Subcutaneous abdominal adipose tissue (tissue), 5 donors: ENCODE data around the gene GIMAP5.
"Not testable (repeated sequence)": the region's sequence is repeated elsewhere in the genome, so short reads cannot be mapped to it uniquely, and the experiment has no call there.

Experiments used
- H3K27ac ChIP-seq: one replicate; pipeline ENCODE4 v1.7.0; 2013; ENCODE audit warnings: low read depth, mild to moderate bottlenecking, inconsistent platforms, low read length, moderate library complexity
- H3K27me3 ChIP-seq, 5 donors: one replicate each; pipeline ENCODE4 v1.7.0; 2013; ENCODE audit warnings: low read length in 5 of 5, inconsistent platforms in 1 of 5; ENCODE audit not compliant: control insufficient read depth in 5 of 5, insufficient read depth in 4 of 5
- H3K36me3 ChIP-seq, 5 donors: one replicate each; pipeline ENCODE4 v1.7.0; 2013; ENCODE audit warnings: low read length in 5 of 5; ENCODE audit not compliant: control insufficient read depth in 5 of 5, insufficient read depth in 5 of 5
- H3K4me1 ChIP-seq, 5 donors: one replicate each; pipeline ENCODE4 v1.7.0; 2013; ENCODE audit warnings: low read length in 5 of 5, mild to moderate bottlenecking in 3 of 5, moderate library complexity in 1 of 5; ENCODE audit not compliant: control insufficient read depth in 5 of 5, insufficient read depth in 5 of 5
- H3K4me3 ChIP-seq, 5 donors: one replicate each; pipeline ENCODE4 v1.7.0; 2013; ENCODE audit warnings: low read length in 5 of 5, low read depth in 1 of 5
- H3K9ac ChIP-seq, 5 donors: one replicate each; pipeline ENCODE4 v1.7.0; 2013; ENCODE audit warnings: low read length in 5 of 5, mild to moderate bottlenecking in 4 of 5, moderate library complexity in 3 of 5
- H3K9me3 ChIP-seq, 5 donors: one replicate each; pipeline ENCODE4 v1.7.0; 2013; ENCODE audit warnings: low read length in 5 of 5; ENCODE audit not compliant: control insufficient read depth in 5 of 5
- donor health status: healthy.
- donor health status: healthy.
- donor health status: healthy.
- donor health status: healthy.
- donor health status: healthy.

GIMAP5 gene

DNA sequence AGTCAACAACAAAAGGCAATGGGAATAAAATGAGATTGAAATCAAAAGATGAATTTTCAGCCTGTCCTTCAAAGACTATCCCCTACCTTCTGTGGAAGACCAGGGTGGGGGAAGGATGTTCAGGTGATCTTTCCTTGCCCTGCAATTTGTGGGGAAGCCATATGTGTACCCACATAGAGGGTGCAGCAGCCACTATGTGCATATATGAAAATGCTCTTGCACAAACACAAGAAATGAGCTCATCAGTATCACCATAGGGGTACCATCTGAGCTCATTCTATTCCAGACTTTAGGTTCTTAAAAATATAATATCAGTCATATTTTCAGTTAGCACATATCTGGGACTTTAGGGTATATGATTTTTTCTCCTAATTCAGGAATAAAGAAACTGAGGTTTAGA, 17.7 kb downstream of the GIMAP5 start:
- peaks cover 3 to 28% (median 8%) of the 10 kb centered on the region in 5 donors for H3K4me1 ChIP-seq
- H3K9me3 ChIP-seq: no peaks in the 10 kb centered on the region
- peaks cover 0 to 5% (median 0%) of the 10 kb centered on the region in 5 donors for H3K27me3 ChIP-seq
- H3K36me3 ChIP-seq: no peaks in the 10 kb centered on the region
- H3K27ac ChIP-seq: peak overlapping the region; percentile 72
- no peak overlapping the region for H3K4me3 ChIP-seq
- H3K9ac ChIP-seq: peak overlapping the region in 2 of 5 donors; percentile 14 to 44

DNA sequence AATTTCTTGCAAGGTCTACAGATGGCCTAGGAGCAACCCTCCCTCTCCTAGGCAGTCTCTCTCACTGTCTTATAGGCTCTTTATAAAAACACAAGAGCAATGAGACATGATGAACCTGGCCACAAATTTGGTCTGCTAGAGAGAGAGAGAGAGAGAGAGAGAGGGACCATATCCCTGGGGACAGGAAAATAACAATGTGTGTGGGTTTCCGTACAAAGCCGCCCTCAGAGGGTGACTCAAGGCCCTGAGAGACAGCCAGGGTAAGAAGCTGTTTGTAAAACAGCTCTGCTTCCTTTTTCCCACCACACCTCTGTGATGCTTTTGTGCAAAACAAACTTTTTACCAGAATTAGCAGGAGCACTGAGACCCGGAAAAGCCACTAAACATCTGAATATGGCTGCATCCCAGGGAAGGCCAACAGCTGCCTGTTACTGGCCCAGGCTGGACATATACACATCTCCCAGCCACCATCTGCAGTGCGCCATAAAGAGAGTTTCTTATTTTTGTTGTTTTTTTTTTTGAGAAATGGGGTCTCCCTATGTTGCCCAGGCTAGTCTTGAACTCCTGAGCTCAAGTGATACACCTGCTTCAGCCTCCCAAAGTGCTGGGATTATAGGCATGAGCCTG, 18.4 kb downstream of the GIMAP5 start:
- no peaks in the 10 kb centered on the region for H3K9me3 ChIP-seq
- no peaks in the 10 kb centered on the region for H3K36me3 ChIP-seq
- H3K27me3 ChIP-seq: peaks cover 0 to 5% (median 0%) of the 10 kb centered on the region in 5 donors
- peaks cover 3 to 28% (median 8%) of the 10 kb centered on the region in 5 donors for H3K4me1 ChIP-seq
- peak overlapping the region; percentile 72 for H3K27ac ChIP-seq
- H3K9ac ChIP-seq: peak overlapping the region in 2 of 5 donors; percentile 44 to 69
- H3K4me3 ChIP-seq: no peak overlapping the region

DNA sequence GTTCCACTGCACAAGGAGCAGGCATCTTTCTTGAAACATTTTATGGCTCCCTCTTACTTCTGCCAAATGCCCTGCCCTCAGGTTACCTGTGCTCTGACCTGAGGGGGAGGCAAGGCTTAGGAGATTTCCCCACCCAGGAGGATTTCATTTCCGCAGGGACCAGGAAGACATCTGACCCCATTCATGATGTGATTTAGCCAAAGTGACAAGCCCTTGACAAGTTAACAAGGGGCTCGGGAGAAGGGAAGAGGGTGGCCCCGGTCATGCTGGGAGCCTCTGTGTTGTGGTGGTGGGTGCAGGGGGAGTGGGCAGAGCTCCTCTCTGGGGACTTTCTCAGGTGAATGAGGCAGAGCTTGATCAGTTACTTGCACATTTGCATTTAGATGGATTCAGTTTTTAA, 18.9 kb downstream of the GIMAP5 start:
- Histone ChIP-seq H3K27ac (peak overlapping the region; percentile 72), H3K4me3 (no peak overlapping the region), H3K27me3 (peaks cover 0 to 5% (median 0%) of the 10 kb centered on the region in 5 donors), H3K9me3 (no peaks in the 10 kb centered on the region), H3K36me3 (no peaks in the 10 kb centered on the region), H3K4me1 (peaks cover 3 to 28% (median 8%) of the 10 kb centered on the region in 5 donors), H3K9ac (peak overlapping the region in 1 of 5 donors; percentile 69)

DNA sequence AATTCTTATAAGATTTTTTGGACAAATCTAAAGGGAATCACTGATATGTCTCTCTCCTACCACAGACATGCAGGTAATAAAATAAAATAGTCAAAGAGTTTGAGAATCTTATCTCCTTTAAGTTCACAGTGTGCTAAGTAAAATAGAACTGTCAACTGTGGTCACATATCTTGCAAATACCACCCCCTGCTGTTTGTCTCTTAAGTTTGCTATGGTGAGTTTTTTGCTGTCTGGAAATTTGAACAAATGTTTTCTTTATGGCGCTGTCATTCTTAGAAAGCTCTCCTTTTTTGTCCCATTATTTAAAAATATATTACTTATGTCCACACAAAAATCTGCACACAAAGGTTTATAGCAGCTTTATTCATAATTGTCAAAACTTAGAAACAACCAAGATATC, 19.6 kb downstream of the GIMAP5 start:
- H3K4me3 ChIP-seq: no peak overlapping the region
- no peak overlapping the region for H3K9ac ChIP-seq
- H3K9me3 ChIP-seq: no peaks in the 10 kb centered on the region
- H3K27ac ChIP-seq: no peak overlapping the region
- peaks cover 0 to 5% (median 0%) of the 10 kb centered on the region in 5 donors for H3K27me3 ChIP-seq
- H3K4me1 ChIP-seq: peaks cover 3 to 26% (median 8%) of the 10 kb centered on the region in 5 donors
- no peaks in the 10 kb centered on the region for H3K36me3 ChIP-seq

DNA sequence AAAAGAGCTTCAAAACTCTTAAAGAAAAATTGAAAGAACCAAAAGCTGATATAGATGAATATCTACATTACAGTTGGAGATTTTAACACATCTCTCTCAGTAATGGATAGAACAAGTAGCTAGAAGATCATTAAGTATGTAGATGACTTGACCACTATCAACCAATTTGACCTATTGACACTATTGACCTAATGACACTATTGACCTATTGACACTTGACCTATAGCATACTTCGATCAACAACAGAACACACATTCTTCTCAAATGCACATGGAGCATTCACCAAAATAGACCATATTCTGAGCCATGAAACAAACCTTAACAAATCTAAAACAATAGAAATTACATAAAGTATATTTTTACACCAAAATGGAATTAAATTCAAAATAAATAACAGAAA, 22.3 kb downstream of the GIMAP5 start:
- Histone ChIP-seq H3K9me3 (no peaks in the 10 kb centered on the region), H3K4me1 (peaks cover 3 to 18% (median 7%) of the 10 kb centered on the region in 5 donors), H3K27ac (no peak overlapping the region), H3K9ac (no peak overlapping the region), H3K36me3 (no peaks in the 10 kb centered on the region), H3K4me3 (no peak overlapping the region), H3K27me3 (no peaks in the 10 kb centered on the region)

DNA sequence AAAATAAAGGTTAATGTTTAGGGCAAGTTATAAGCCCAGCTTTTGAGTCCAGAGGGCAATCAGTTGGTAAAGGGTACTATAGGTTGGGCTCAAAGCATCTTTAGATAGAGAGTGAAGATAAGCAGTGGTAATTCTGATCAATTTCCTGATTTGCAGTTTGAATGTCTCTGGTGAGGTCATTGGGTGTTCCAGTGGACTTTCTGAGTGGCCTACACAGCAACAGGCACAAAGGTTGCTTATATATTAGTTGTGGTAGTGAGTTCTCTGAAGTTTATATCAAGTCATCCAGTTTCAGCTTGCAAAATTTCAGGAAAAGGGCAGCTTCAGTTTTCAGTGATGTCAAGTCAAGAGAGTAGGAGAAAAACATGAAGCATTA, 29.1 kb downstream of the GIMAP5 start:
- H3K27me3 ChIP-seq: no peaks in the 10 kb centered on the region
- H3K9ac ChIP-seq: no peak overlapping the region
- H3K27ac ChIP-seq: no peak overlapping the region
- H3K4me3 ChIP-seq: no peak overlapping the region
- H3K36me3 ChIP-seq: no peaks in the 10 kb centered on the region
- H3K9me3 ChIP-seq: no peaks in the 10 kb centered on the region
- H3K4me1 ChIP-seq: no peaks in the 10 kb centered on the region

DNA sequence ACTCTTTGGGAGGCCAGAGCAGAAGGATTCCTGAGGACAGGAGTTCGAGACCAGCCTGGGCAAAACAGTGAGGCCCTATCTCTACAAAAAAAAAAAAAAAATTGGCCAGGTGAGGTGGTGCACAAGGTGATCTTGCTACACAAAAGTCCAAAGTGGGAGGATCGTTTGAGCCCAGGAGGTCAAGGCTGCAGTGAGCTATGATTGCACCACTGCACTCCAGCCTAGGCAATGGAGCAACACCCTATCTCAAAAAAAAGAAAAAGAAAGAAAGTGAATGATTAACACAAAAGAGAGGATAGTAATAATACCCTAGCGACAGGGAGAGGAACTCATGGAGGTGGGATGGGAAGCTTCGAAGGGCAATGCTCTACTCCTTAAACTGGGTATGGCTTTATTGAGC, 32.5 kb downstream of the GIMAP5 start:
- no peak overlapping the region for H3K4me3 ChIP-seq
- H3K27me3 ChIP-seq: no peaks in the 10 kb centered on the region
- H3K27ac ChIP-seq: no peak overlapping the region
- no peak overlapping the region for H3K9ac ChIP-seq
- peaks cover 0 to 5% (median 0%) of the 10 kb centered on the region in 5 donors for H3K9me3 ChIP-seq
- no peaks in the 10 kb centered on the region for H3K4me1 ChIP-seq
- H3K36me3 ChIP-seq: no peaks in the 10 kb centered on the region

DNA sequence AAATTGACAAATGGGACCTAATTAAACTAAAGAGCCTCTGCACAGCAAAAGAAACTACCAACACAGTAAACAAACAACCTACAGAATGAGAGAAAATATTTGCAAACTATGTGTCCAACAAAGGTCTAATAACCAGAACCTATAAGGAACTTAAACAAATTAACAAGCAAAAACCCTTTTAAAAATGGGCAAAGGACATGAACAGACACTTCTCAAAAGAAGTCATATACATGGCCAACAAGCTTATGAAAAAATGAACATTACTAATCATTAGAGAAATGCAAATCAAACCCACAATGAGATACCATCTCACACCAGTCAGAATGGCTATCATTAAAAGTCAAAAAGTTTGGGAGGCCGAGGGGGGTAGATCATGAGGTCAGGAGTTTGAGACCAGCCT, 36.9 kb downstream of the GIMAP5 start:
- H3K4me3 ChIP-seq, H3K4me1 ChIP-seq, H3K27ac ChIP-seq, H3K36me3 ChIP-seq, H3K9ac ChIP-seq, H3K9me3 ChIP-seq, H3K27me3 ChIP-seq: not testable (repeated sequence)

DNA sequence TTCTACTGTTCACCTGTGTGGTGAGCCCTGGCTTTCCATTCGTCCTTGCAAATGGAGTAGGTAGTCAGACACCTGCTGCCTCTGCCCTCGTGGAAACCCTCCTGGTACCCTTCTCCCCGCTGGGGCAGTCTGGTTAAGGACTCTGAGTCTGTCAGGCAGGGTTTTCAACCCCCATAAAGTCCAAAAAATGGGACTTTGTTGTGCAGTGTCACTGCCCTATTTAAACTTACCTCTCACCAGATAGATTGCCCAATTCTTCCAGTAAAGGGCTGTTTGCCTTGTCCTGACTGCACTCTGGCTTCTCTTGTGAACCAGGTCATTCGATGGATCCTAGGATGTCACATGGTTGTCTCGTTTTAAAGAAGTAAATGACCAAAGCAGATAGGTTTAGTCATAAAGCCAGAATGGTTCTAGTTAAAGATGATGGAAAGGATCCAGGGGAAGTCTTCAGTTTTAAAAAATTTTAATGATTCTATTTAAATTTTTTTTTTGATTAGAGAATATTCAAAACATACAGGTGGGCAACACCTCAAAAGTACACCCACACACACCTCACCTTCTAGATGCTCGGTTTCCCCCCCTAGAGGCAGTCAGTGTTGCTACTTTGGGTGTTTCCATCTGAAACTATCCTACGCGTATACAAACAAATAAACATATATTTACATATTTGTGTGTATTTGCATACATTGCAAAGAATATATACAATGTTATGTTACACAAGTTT, 41.0 kb downstream of the GIMAP5 start:
- Histone ChIP-seq H3K27ac (no peak overlapping the region), H3K9me3 (peaks cover 0 to under 1% (median 0%) of the 10 kb centered on the region in 5 donors), H3K4me3 (no peak overlapping the region), H3K9ac (no peak overlapping the region), H3K4me1 (peaks cover 3 to 31% (median 19%) of the 10 kb centered on the region in 5 donors), H3K36me3 (no peaks in the 10 kb centered on the region), H3K27me3 (no peaks in the 10 kb centered on the region)

DNA sequence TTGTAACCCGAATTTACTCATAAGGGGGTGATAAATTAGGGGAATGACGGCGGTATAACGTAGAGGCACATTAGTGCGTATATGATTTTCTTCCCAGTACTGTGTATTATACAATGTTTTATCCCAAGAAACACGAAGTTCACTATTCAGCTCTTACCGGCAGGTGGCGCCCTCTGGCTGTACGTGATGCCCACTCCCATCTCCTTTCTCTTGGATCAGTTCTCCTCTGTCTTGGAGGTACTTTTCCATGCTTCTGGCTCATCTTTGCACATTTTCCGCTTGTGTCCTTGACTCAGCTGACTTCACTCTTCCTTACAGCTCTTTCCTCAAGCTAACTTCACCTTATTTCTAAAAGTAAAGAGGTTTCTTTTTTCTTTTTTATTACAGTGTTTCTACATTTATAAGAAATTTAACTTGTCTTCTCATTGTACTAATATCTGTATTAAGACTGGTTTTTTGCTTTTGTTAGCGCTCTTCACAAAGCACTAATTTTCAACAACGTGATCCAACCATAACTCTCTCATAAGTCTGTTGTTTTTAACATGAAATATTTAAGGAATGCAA, 41.6 kb downstream of the GIMAP5 start:
- no peaks in the 10 kb centered on the region for H3K27me3 ChIP-seq
- no peaks in the 10 kb centered on the region for H3K9me3 ChIP-seq
- H3K9ac ChIP-seq: no peak overlapping the region
- no peak overlapping the region for H3K27ac ChIP-seq
- no peaks in the 10 kb centered on the region for H3K36me3 ChIP-seq
- H3K4me3 ChIP-seq: no peak overlapping the region
- H3K4me1 ChIP-seq: peaks cover 3 to 33% (median 19%) of the 10 kb centered on the region in 5 donors
